GM12891 (cell line): Measurements from ENCODE around the gene SBK2.

ENCODE experiments used
- DNase-seq: peaks from one replicate; pipeline ENCODE4 v3.0.0; 2011; ENCODE audit warnings: low spot score; ENCODE audit not compliant: insufficient read length
- FAIRE-seq: peaks from 2 replicates; lab custom pipeline; 2011; peaks lifted over from hg19 to GRCh38; lab: Jason Lieb, UNC
- PAX5 ChIP-seq: IDR thresholded peaks from 2 replicates; pipeline ENCODE4 v1.6.1; 2011; ENCODE audit warnings: low read length, moderate library complexity, mild to moderate bottlenecking; ENCODE audit not compliant: insufficient read depth, severe bottlenecking
- POLR2A ChIP-seq: IDR thresholded peaks from 2 replicates; pipeline ENCODE4 v1.6.1; 2011; ENCODE audit warnings: low read depth, low read length, control low read depth
- POLR2AphosphoS5 ChIP-seq: IDR thresholded peaks from 2 replicates; pipeline ENCODE4 v1.6.1; 2011; ENCODE audit warnings: low read depth, low read length, control low read depth
- POU2F2 ChIP-seq: IDR thresholded peaks from 2 replicates; pipeline ENCODE4 v1.6.1; 2011; ENCODE audit warnings: low read depth, mild to moderate bottlenecking, control low read depth, low read length, moderate library complexity
- SPI1 ChIP-seq: IDR thresholded peaks from 2 replicates; pipeline ENCODE4 v1.6.1; 2011; ENCODE audit warnings: low read depth, low read length, control low read depth
- TAF1 ChIP-seq: IDR thresholded peaks from 2 replicates; pipeline ENCODE4 v1.6.1; 2011; ENCODE audit warnings: low read depth, low read length, control low read depth

Gene SBK2

GRCh38 chr19:55546011-55546410 is 9.1 kb upstream of the SBK2 start:
- no peak for TF ChIP-seq POLR2A
- TF ChIP-seq TAF1 = no peak
- TF ChIP-seq PAX5 = no peak
- no peak for TF ChIP-seq SPI1
- no peak for TF ChIP-seq POU2F2
- TF ChIP-seq POLR2AphosphoS5 = no peak
- no peak for DNase-seq
- no peak for FAIRE-seq

- DNase-seq = no peak
- no peak for FAIRE-seq
- no peak for TF ChIP-seq POU2F2
- TF ChIP-seq SPI1 = no peak
- no peak for TF ChIP-seq POLR2A
- TF ChIP-seq TAF1 = no peak
- TF ChIP-seq POLR2AphosphoS5 = no peak
- no peak for TF ChIP-seq PAX5
These were observed 8.5 kb upstream of the SBK2 start, which contains the start of gene SBK3 for GRCh38 chr19:55545443-55545842. TSS of gene SBK3 (minus strand) at chr19:55545543. CDS start at chr19:55545543, 0 bp downstream.

- TF ChIP-seq POLR2AphosphoS5 (no peak), SPI1 (no peak), TAF1 (no peak), POLR2A (no peak), POU2F2 (no peak), PAX5 (no peak)
- FAIRE-seq = no peak
- no peak for DNase-seq
These were observed 8.0 kb upstream of the SBK2 start for GRCh38 chr19:55544776-55545439.

- DNase-seq (no peak), FAIRE-seq (no peak)
- TF ChIP-seq SPI1 = no peak
- TF ChIP-seq PAX5 = no peak
- TF ChIP-seq POU2F2 = no peak
- no peak for TF ChIP-seq POLR2A
- no peak for TF ChIP-seq POLR2AphosphoS5
- no peak for TF ChIP-seq TAF1
These were observed 7.1 kb upstream of the SBK2 start for GRCh38 chr19:55544014-55544413.

GRCh38 chr19:55543567-55543966 is 6.6 kb upstream of the SBK2 start:
- FAIRE-seq = no peak
- no peak for DNase-seq
- TF ChIP-seq POLR2AphosphoS5 (no peak), POLR2A (no peak), PAX5 (no peak), SPI1 (no peak), POU2F2 (no peak), TAF1 (no peak)

GRCh38 chr19:55542292-55542855 is 5.4 kb upstream of the SBK2 start:
- FAIRE-seq (no peak), DNase-seq (no peak)
- no peak for TF ChIP-seq POU2F2
- TF ChIP-seq PAX5 = no peak
- no peak for TF ChIP-seq POLR2A
- no peak for TF ChIP-seq SPI1
- TF ChIP-seq TAF1 = no peak
- no peak for TF ChIP-seq POLR2AphosphoS5

GRCh38 chr19:55541091-55541490 is 4.2 kb upstream of the SBK2 start:
- DNase-seq (no peak), FAIRE-seq (no peak)
- TF ChIP-seq POU2F2 = no peak
- no peak for TF ChIP-seq POLR2A
- TF ChIP-seq SPI1 = no peak
- no peak for TF ChIP-seq POLR2AphosphoS5
- no peak for TF ChIP-seq PAX5
- TF ChIP-seq TAF1 = no peak

- no peak for TF ChIP-seq SPI1
- no peak for TF ChIP-seq POU2F2
- no peak for TF ChIP-seq TAF1
- TF ChIP-seq POLR2AphosphoS5 = no peak
- FAIRE-seq (no peak), DNase-seq (no peak)
These were observed 3.7 kb upstream of the SBK2 start for GRCh38 chr19:55540619-55541018.

GRCh38 chr19:55539090-55539984 is 2.4 kb upstream of the SBK2 start:
- DNase-seq (no peak), FAIRE-seq (no peak)
- no peak for TF ChIP-seq POLR2A
- TF ChIP-seq POU2F2 = no peak
